Measurements from ENCODE around the gene FBXW5.

- TF ChIP-seq CTCF (IDR thresholded peaks at IDR 0.05; ENCODE audit: extremely low read depth in 1 of 2, insufficient read depth in 1 of 2, low read depth in 1 of 2, low read length in 2 of 2) = no peak
- no peak for TF ChIP-seq POLR2AphosphoS5 (IDR thresholded peaks at IDR 0.05; ENCODE audit: insufficient read depth, low read depth, low read length)
- TF ChIP-seq POLR2A (IDR thresholded peaks at IDR 0.05; ENCODE audit: low read depth, low read length) = no peak
- TF ChIP-seq MAX (IDR thresholded peaks at IDR 0.05; ENCODE audit: insufficient read depth, insufficient read length) = no peak
- no peak for TF ChIP-seq EZH2 (IDR thresholded peaks at IDR 0.05; ENCODE audit: borderline replicate concordance, low read depth, low read length, severe bottlenecking)
- TF ChIP-seq MYC (IDR thresholded peaks at IDR 0.05; ENCODE audit: low read depth, low read length) = no peak
- TF ChIP-seq JUN (IDR thresholded peaks at IDR 0.05; ENCODE audit: borderline replicate concordance, insufficient read depth, insufficient read length, low read depth) = no peak
- no peak for TF ChIP-seq GATA2 (IDR thresholded peaks at IDR 0.05; ENCODE audit: insufficient read depth, insufficient read length, low read depth, low read length)
- no peak for TF ChIP-seq FOS (IDR thresholded peaks at IDR 0.05; ENCODE audit: borderline replicate concordance, insufficient read depth, low read length)
Measured at GRCh38 chr9:136963751-136964150, 19.2 kb upstream of the FBXW5 start.

All from endothelial cell of umbilical vein (primary cell).